H1 (cell line): Measurements from ENCODE around the gene YRDC. TPM values are rescaled to one million over a fixed set of nuclear protein-coding genes. Genes with fewer than 3 reads are reported as not detected.

Experiments used
- CTCF ChIA-PET: fragments of 300-600 bp; sonication (Branson Sonifier 250); formaldehyde crosslinking; loops from one replicate; lab custom pipeline; 2021; ENCODE audit not compliant: partially characterized antibody; lab: Charles Lee
- POLR2A ChIA-PET: fragments of 300-600 bp; sonication (Branson Sonifier 250); formaldehyde crosslinking; loops from one replicate; lab custom pipeline; 2021; ENCODE audit warnings: inconsistent platforms; ENCODE audit not compliant: partially characterized antibody; lab: Charles Lee
- DNase-seq, 2 experiments: peaks; one replicate each; pipeline versions ENCODE4 v3.0.0 to v3.0.0-alpha.2; 2010 to 2022; ENCODE audit warnings: low spot score in 2 of 2, low read depth in 1 of 2, mixed read lengths in 1 of 2
- FAIRE-seq: peaks from 2 replicates; lab custom pipeline; 2011; peaks lifted over from hg19 to GRCh38; lab: Jason Lieb, UNC
- H2AFZ ChIP-seq: 2 replicates; pipeline ENCODE4 v1.8.1; 2012; ENCODE audit warnings: low read length, inconsistent platforms
- H2AK5ac ChIP-seq: 2 replicates; pipeline ENCODE4 v1.6.1; 2013; ENCODE audit warnings: low read depth, low read length
- H2BK120ac ChIP-seq: replicated peaks from 2 replicates; pipeline ENCODE3; 2013; ENCODE audit warnings: low read depth, low read length, inconsistent platforms
- H2BK12ac ChIP-seq: 2 replicates; pipeline ENCODE4 v1.6.1; 2013; ENCODE audit warnings: low read depth, low read length
- H2BK15ac ChIP-seq: 2 replicates; pipeline ENCODE4 v1.6.1; 2013; ENCODE audit warnings: low read length
- H2BK20ac ChIP-seq: 2 replicates; pipeline ENCODE4 v1.6.1; 2013; ENCODE audit warnings: low read length
- H2BK5ac ChIP-seq: 2 replicates; pipeline ENCODE4 v1.6.1; 2013; ENCODE audit warnings: low read depth, low read length
- H3K14ac ChIP-seq: 2 replicates; pipeline ENCODE4 v1.6.1; 2013; ENCODE audit warnings: inconsistent platforms; ENCODE audit not compliant: insufficient read length
- H3K18ac ChIP-seq: 2 replicates; pipeline ENCODE4 v1.6.1; 2013; ENCODE audit warnings: low read length; ENCODE audit errors: extremely low read depth
- H3K23ac ChIP-seq: 2 replicates; pipeline ENCODE4 v1.6.1; 2013; ENCODE audit warnings: inconsistent platforms; ENCODE audit not compliant: insufficient read length
- H3K23me2 ChIP-seq: 2 replicates; pipeline ENCODE4 v1.6.1; 2013; ENCODE audit warnings: low read depth, low read length
- H3K27ac ChIP-seq: 2 replicates; pipeline ENCODE4 v1.6.1; 2011; ENCODE audit warnings: low read depth, low read length, inconsistent platforms
- H3K27me3 ChIP-seq, 4 experiments: replicated peaks in 1 of 4; 1 replicate in 1 of 4; 2 replicates in 3 of 4; pipeline versions ENCODE4 v1.6.1 to v1.8.1; 2011 to 2013; ENCODE audit warnings: low read length in 3 of 4, mild to moderate bottlenecking in 3 of 4, inconsistent platforms in 2 of 4, mixed read lengths in 2 of 4, moderate library complexity in 1 of 4; ENCODE audit not compliant: control insufficient read depth in 3 of 4, insufficient read depth in 3 of 4; ENCODE audit errors: extremely low read depth in 1 of 4
- H3K36me3 ChIP-seq, 4 experiments: 2 replicates each; pipeline versions ENCODE4 v1.6.1 to v1.8.1; 2011 to 2013; ENCODE audit warnings: mild to moderate bottlenecking in 4 of 4, low read length in 3 of 4, moderate library complexity in 2 of 4, control low read depth in 1 of 4, inconsistent platforms in 1 of 4; ENCODE audit not compliant: insufficient read depth in 4 of 4, control insufficient read depth in 2 of 4
- H3K4ac ChIP-seq: replicated peaks from 2 replicates; pipeline ENCODE3; 2013; ENCODE audit warnings: low read length, low read depth, mixed read lengths, inconsistent platforms; ENCODE audit not compliant: insufficient read length
- H3K4me1 ChIP-seq, 4 experiments: replicated peaks in 1 of 4; 1 replicate in 1 of 4; 2 replicates in 3 of 4; pipeline versions ENCODE4 v1.6.1 to v1.8.1; 2011 to 2013; ENCODE audit warnings: low read length in 3 of 4, inconsistent platforms in 2 of 4, mixed read lengths in 1 of 4; ENCODE audit not compliant: insufficient read depth in 4 of 4, control insufficient read depth in 3 of 4
- H3K4me2 ChIP-seq, 2 experiments: 2 replicates each; pipeline versions ENCODE4 v1.6.1 to v1.8.1; 2011 to 2013; ENCODE audit warnings: low read depth in 2 of 2, low read length in 2 of 2, control low read depth in 1 of 2, inconsistent platforms in 1 of 2, mild to moderate bottlenecking in 1 of 2; ENCODE audit not compliant: insufficient read depth in 1 of 2
- H3K4me3 ChIP-seq, 4 experiments: fragments of 200-600, 300-600 bp in 1 of 4; sonication (generic), shearing (Covaris generic), sonication (Bioruptor Twin) in 1 of 4; 2 replicates each; pipeline versions ENCODE4 v1.5.1 to v1.8.1; 2011 to 2016; ENCODE audit warnings: low read length in 4 of 4, low read depth in 3 of 4, control low read depth in 2 of 4, inconsistent platforms in 2 of 4, mild to moderate bottlenecking in 2 of 4, mixed read lengths in 1 of 4, moderate library complexity in 1 of 4; ENCODE audit not compliant: insufficient read depth in 2 of 4; ENCODE audit errors: extremely low read depth in 1 of 4
- H3K56ac ChIP-seq: replicated peaks from 2 replicates; pipeline ENCODE3; 2013; ENCODE audit warnings: low read depth, mild to moderate bottlenecking, mixed read lengths, low read length, inconsistent platforms; ENCODE audit not compliant: insufficient read length
- H3K79me1 ChIP-seq: 2 replicates; pipeline ENCODE4 v1.6.1; 2013; ENCODE audit warnings: low read depth, low read length, control low read depth
- H3K79me2 ChIP-seq, 2 experiments: 2 replicates each; pipeline versions ENCODE4 v1.6.1 to v1.8.1; 2012 to 2013; ENCODE audit warnings: low read length in 2 of 2, mild to moderate bottlenecking in 2 of 2, inconsistent platforms in 1 of 2; ENCODE audit not compliant: insufficient read depth in 2 of 2, control insufficient read depth in 1 of 2
- H3K9ac ChIP-seq, 4 experiments: replicated peaks in 1 of 4; 1 replicate in 1 of 4; 2 replicates in 3 of 4; pipeline versions ENCODE4 v1.6.1 to v1.8.1; 2011 to 2013; ENCODE audit warnings: low read depth in 3 of 4, low read length in 3 of 4, control low read depth in 2 of 4, mild to moderate bottlenecking in 2 of 4, moderate library complexity in 2 of 4, inconsistent platforms in 1 of 4; ENCODE audit errors: extremely low read depth in 1 of 4
- H3K9me3 ChIP-seq, 2 experiments: 2 replicates each; pipeline versions ENCODE4 v1.6.1 to v1.8.1; 2012 to 2013; ENCODE audit warnings: mild to moderate bottlenecking in 2 of 2, moderate library complexity in 2 of 2, control low read depth in 1 of 2, inconsistent platforms in 1 of 2, low read depth in 1 of 2, low read length in 1 of 2, mixed read lengths in 1 of 2; ENCODE audit not compliant: insufficient read depth in 2 of 2
- H4K20me1 ChIP-seq, 2 experiments: replicated peaks in 1 of 2; 2 replicates each; pipeline versions ENCODE3 to v1.8.1; 2011 to 2013; ENCODE audit warnings: inconsistent platforms in 2 of 2, low read length in 2 of 2, mild to moderate bottlenecking in 1 of 2; ENCODE audit not compliant: insufficient read depth in 2 of 2, control insufficient read depth in 1 of 2
- H4K5ac ChIP-seq: 2 replicates; pipeline ENCODE4 v1.6.1; 2013; ENCODE audit warnings: low read length, low read depth, mixed read lengths, inconsistent platforms; ENCODE audit not compliant: insufficient read length
- H4K8ac ChIP-seq: 2 replicates; pipeline ENCODE4 v1.8.0; 2013; ENCODE audit warnings: mild to moderate bottlenecking, moderate library complexity, low read length, inconsistent platforms; ENCODE audit not compliant: insufficient read depth; ENCODE audit errors: extremely low read depth
- H4K91ac ChIP-seq: replicated peaks from 2 replicates; pipeline ENCODE3; 2013; ENCODE audit warnings: low read length, mixed read lengths, inconsistent platforms; ENCODE audit not compliant: insufficient read length
- CTBP2 ChIP-seq: IDR thresholded peaks from 2 replicates; pipeline ENCODE4 v1.7.0; 2011; ENCODE audit warnings: borderline replicate concordance, mild to moderate bottlenecking, moderate library complexity, mixed read lengths, low read length; ENCODE audit not compliant: insufficient read depth, insufficient read length
- JUND ChIP-seq: IDR thresholded peaks from 2 replicates; pipeline ENCODE4 v1.6.1; 2011; ENCODE audit warnings: mild to moderate bottlenecking, improper control_type of control experiment, low read length
- KDM1A ChIP-seq: fragments of 200-600, 300-600 bp; sonication (generic); IDR thresholded peaks from 2 replicates; pipeline ENCODE4 v1.7.1; 2016; ENCODE audit warnings: mild to moderate bottlenecking, low read length, borderline replicate concordance
- RBBP5 ChIP-seq: IDR thresholded peaks from 2 replicates; pipeline ENCODE4 v1.7.1; 2012; ENCODE audit warnings: low read depth, mild to moderate bottlenecking, inconsistent platforms, low read length, moderate library complexity, borderline replicate concordance
- SUZ12 ChIP-seq: fragments of 200-600 bp; sonication (generic); IDR thresholded peaks from 2 replicates; pipeline ENCODE4 v1.6.1; 2012; ENCODE audit warnings: mild to moderate bottlenecking, inconsistent platforms, low read length, moderate library complexity, mixed read lengths
- WGBS, 2 experiments: shearing (Covaris generic) in 1 of 2; methylation state at CpG; one replicate each; pipeline versions ENCODE4 v1.1.6 to v1.1.7; 2013 to 2015; ENCODE audit warnings: low lambda C conversion rate in 2 of 2, mixed read lengths in 2 of 2, inconsistent platforms in 1 of 2, low coverage in 1 of 2, missing lambda C conversion rate in 1 of 2; ENCODE audit not compliant: insufficient replicate concordance in 2 of 2, insufficient coverage in 1 of 2, insufficient read length in 1 of 2; ENCODE audit errors: extremely low coverage in 1 of 2, missing lambda C conversion rate in 1 of 2; 5-methylcytosine and 5-hydroxymethylcytosine counted together
- polyA plus RNA-seq, 7 experiments: library from polyadenylated mRNA; depleted of rRNA in 3 of 7; stranded (reverse) in 5 of 7; unstranded in 2 of 7; fragments of >200 nt in 5 of 7; fragments of 200-250 nt in 2 of 7; gene quantifications; 1 replicate in 5 of 7; 2 replicates in 1 of 7; 4 replicates in 1 of 7; pipeline versions ENCODE4 v1.2.1 to v1.2.3, GENCODE V29; 2011 to 2013; ENCODE audit warnings: missing spikeins in 2 of 7, mixed read lengths in 2 of 7
- total RNA-seq: library from RNA; stranded (reverse); fragmentation: NEBNext Ultra II Directional; extraction: Animal tissue kit (Norgen Biotek cat#: 25700); gene quantifications from 2 replicates; pipeline ENCODE4 v1.2.1, GENCODE V29; 2021

Gene YRDC
- total and polyA plus RNA-seq, 2 of the 8 experiments (the other 6 are each of a cell fraction or from before 2014, with no cell fraction given) = 21.1 to 21.6 TPM

- no peak overlapping the region for H3K56ac ChIP-seq
- no peaks in the 10 kb centered on the region for H3K9me3 ChIP-seq
- H3K4me1 ChIP-seq = peaks cover 4 to 13% (median 9%) of the 10 kb centered on the region in 4 experiments; a peak in 6 of 7 replicates
- no peak overlapping the region for H3K23ac ChIP-seq
- ChIA-PET POLR2A (interaction anchor here (0.8 kb wide), 1 partner anchor 40 kb away, joined by 4 read pairs; no protein-coding TSS in a partner anchor), CTCF (interaction anchor here (0.6 kb wide), 1 partner anchor 21 kb away, joined by 3 read pairs; no protein-coding TSS in a partner anchor)
- H4K20me1 ChIP-seq = peaks cover 0 to 13% of the 10 kb centered on the region in 2 experiments
- H3K27ac ChIP-seq = no peak overlapping the region
- H2BK120ac ChIP-seq = no peak overlapping the region
- H3K4me2 ChIP-seq = no peak overlapping the region
- WGBS, 2 experiments = 81% methylated on average over 68 of the region's 68 CpGs; no CpG with 5 or more reads in 1 of the 2 experiments
- FAIRE-seq = no peak
- H3K14ac ChIP-seq = no peak overlapping the region
- no peak overlapping the region for H2BK20ac ChIP-seq
- H2BK15ac ChIP-seq = no peak overlapping the region
- peaks cover 14% of the 10 kb centered on the region; the same call in 1 of the 2 replicates for H3K23me2 ChIP-seq
- no peak overlapping the region for H3K18ac ChIP-seq
- H3K4me3 ChIP-seq = no peak overlapping the region
- no peak overlapping the region for H2AK5ac ChIP-seq
- no peak overlapping the region for H3K9ac ChIP-seq
- no peak for DNase-seq
- no peak overlapping the region for H3K4ac ChIP-seq
- H4K5ac ChIP-seq = no peak overlapping the region
- no peak for TF ChIP-seq SUZ12
- no peak for TF ChIP-seq CTBP2
- no peak for TF ChIP-seq KDM1A
- no peak for TF ChIP-seq JUND
- no peak for TF ChIP-seq RBBP5
- no peaks in the 10 kb centered on the region for H3K79me2 ChIP-seq
- no peak overlapping the region for H4K91ac ChIP-seq
- H3K27me3 ChIP-seq = peaks cover 17 to 89% (median 61%) of the 10 kb centered on the region in 4 experiments
- H4K8ac ChIP-seq = no peak overlapping the region; the same call in 1 of the 2 replicates
- H2BK12ac ChIP-seq = no peak overlapping the region
- H2BK5ac ChIP-seq = no peak overlapping the region
- H3K36me3 ChIP-seq = no peaks in the 10 kb centered on the region
- H3K79me1 ChIP-seq = no peaks in the 10 kb centered on the region
- no peak overlapping the region for H2AFZ ChIP-seq
These were observed 46.5 kb downstream of the YRDC start for GRCh38 chr1:37761416-37762095.
